SH-SY5Y (cell line): ENCODE measurements around the gene TEX38.

Experiments
- GATA2 ChIP-seq: IDR thresholded peaks from 2 replicates; pipeline ENCODE4 v1.6.1; 2011; ENCODE audit warnings: mild to moderate bottlenecking, low read depth, low read length
- GATA3 ChIP-seq: IDR thresholded peaks from 2 replicates; pipeline ENCODE4 v1.6.1; 2011; ENCODE audit warnings: low read depth, mild to moderate bottlenecking, low read length, moderate library complexity

- TF ChIP-seq GATA2 (no peak), GATA3 (no peak)
Measured at GRCh38 chr1:46717654-46718053, 46.0 kb downstream of the TEX38 start.
